Neuron (in vitro differentiated cells): Measurements from ENCODE around the gene SIGLEC1.

ENCODE experiments used
- H2AFZ ChIP-seq: one replicate; pipeline ENCODE4 v1.6.1; 2013; ENCODE audit warnings: low read depth, mild to moderate bottlenecking, inconsistent platforms, low read length, moderate library complexity
- H3K27me3 ChIP-seq: one replicate; pipeline ENCODE4 v1.6.1; 2013; ENCODE audit warnings: low read length; ENCODE audit not compliant: insufficient read depth
- H3K36me3 ChIP-seq: one replicate; pipeline ENCODE4 v1.6.1; 2013; ENCODE audit warnings: low read length; ENCODE audit not compliant: insufficient read depth
- H3K4me1 ChIP-seq: one replicate; pipeline ENCODE4 v1.6.1; 2013; ENCODE audit warnings: low read length; ENCODE audit not compliant: insufficient read depth
- H3K4me3 ChIP-seq: 2 replicates; pipeline ENCODE4 v1.5.1; 2013; ENCODE audit warnings: mild to moderate bottlenecking, low read length, moderate library complexity
- H3K9me3 ChIP-seq: one replicate; pipeline ENCODE4 v1.6.1; 2013; ENCODE audit warnings: low read length

Gene SIGLEC1

GRCh38 chr20:3729378-3729777, 17.0 kb upstream of the SIGLEC1 start:
- H2AFZ ChIP-seq, result no peak overlapping the region
- H3K27me3 ChIP-seq, result peaks cover 16% of the 10 kb centered on the region
- H3K4me3 ChIP-seq, result no peak overlapping the region
- no peaks in the 10 kb centered on the region for H3K9me3 ChIP-seq
- H3K4me1 ChIP-seq, result peaks cover 4% of the 10 kb centered on the region
- no peaks in the 10 kb centered on the region for H3K36me3 ChIP-seq

- Histone ChIP-seq H3K27me3 (peaks cover 16% of the 10 kb centered on the region), H3K4me3 (no peak overlapping the region), H3K36me3 (no peaks in the 10 kb centered on the region), H3K9me3 (no peaks in the 10 kb centered on the region), H3K4me1 (peaks cover 4% of the 10 kb centered on the region), H2AFZ (no peak overlapping the region)
Observed at GRCh38 chr20:3728876-3729275, 16.5 kb upstream of the SIGLEC1 start.

GRCh38 chr20:3728354-3728753, 16.0 kb upstream of the SIGLEC1 start:
- Histone ChIP-seq H3K27me3 (peaks cover 14% of the 10 kb centered on the region), H3K4me1 (peaks cover 4% of the 10 kb centered on the region), H3K36me3 (no peaks in the 10 kb centered on the region), H3K9me3 (no peaks in the 10 kb centered on the region), H3K4me3 (no peak overlapping the region), H2AFZ (no peak overlapping the region)

GRCh38 chr20:3727401-3728021, 15.1 kb upstream of the SIGLEC1 start:
- H2AFZ ChIP-seq, result no peak overlapping the region
- peaks cover 12% of the 10 kb centered on the region for H3K27me3 ChIP-seq
- H3K4me3 ChIP-seq, result no peak overlapping the region
- H3K9me3 ChIP-seq, result no peaks in the 10 kb centered on the region
- H3K4me1 ChIP-seq, result peaks cover 4% of the 10 kb centered on the region
- no peaks in the 10 kb centered on the region for H3K36me3 ChIP-seq

DNA sequence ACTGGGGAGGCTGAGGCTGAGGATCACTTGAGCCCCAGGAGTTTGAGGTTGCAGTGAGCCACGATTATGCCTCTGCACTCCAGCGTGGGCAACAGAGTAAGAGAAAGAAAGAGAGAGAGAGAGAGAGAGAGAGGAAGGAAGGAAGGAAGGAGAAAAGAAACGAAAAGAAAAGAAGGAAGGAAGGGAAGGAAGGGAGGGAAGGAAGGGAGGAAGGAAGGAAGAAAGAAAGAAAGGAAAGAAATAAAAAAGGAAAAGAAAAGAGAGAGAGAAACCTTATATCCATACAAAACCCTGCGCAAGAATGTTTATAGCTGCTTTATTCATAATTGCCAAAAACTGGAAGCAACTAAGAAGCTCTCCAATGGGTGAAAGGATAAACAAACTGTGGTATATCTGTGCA, 12.0 kb upstream of the SIGLEC1 start:
- Histone ChIP-seq H3K4me3 (no peak overlapping the region), H2AFZ (no peak overlapping the region)

GRCh38 chr20:3723284-3723683, 10.9 kb upstream of the SIGLEC1 start:
- H3K36me3 ChIP-seq, result no peaks in the 10 kb centered on the region
- no peaks in the 10 kb centered on the region for H3K27me3 ChIP-seq
- no peaks in the 10 kb centered on the region for H3K9me3 ChIP-seq
- H2AFZ ChIP-seq, result no peak overlapping the region
- no peak overlapping the region for H3K4me3 ChIP-seq
- H3K4me1 ChIP-seq, result no peaks in the 10 kb centered on the region

More for the DNA sequence above, 12.0 kb upstream of the SIGLEC1 start:
- no peaks in the 10 kb centered on the region for H3K9me3 ChIP-seq
- no peaks in the 10 kb centered on the region for H3K36me3 ChIP-seq
- peaks cover 6% of the 10 kb centered on the region for H3K27me3 ChIP-seq
- H3K4me1 ChIP-seq, result no peaks in the 10 kb centered on the region

DNA sequence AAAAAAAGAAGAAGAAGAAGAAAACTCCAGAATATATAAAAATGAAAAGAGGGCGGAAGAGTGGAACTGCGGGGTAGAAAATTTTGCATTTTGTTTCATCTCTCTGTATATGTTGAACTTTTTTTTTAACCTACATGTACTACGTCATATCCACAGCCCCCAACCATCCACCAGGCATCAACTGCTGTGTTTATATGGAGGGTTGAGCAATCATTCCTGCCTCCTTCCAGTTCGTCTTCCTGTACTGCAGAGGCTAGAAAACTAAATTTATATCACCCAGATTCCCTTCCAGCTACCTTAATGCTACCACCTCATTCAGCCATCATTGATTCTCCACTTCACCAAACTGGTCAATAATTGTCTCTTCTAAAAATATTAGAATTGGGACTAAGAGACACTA, 9.5 kb upstream of the SIGLEC1 start:
- Histone ChIP-seq H3K36me3 (no peaks in the 10 kb centered on the region), H2AFZ (no peak overlapping the region), H3K4me1 (no peaks in the 10 kb centered on the region), H3K9me3 (no peaks in the 10 kb centered on the region), H3K4me3 (no peak overlapping the region), H3K27me3 (no peaks in the 10 kb centered on the region)

GRCh38 chr20:3720626-3721025, 8.2 kb upstream of the SIGLEC1 start:
- no peaks in the 10 kb centered on the region for H3K27me3 ChIP-seq
- H3K36me3 ChIP-seq, result no peaks in the 10 kb centered on the region
- no peaks in the 10 kb centered on the region for H3K4me1 ChIP-seq
- H3K9me3 ChIP-seq, result no peaks in the 10 kb centered on the region
- no peak overlapping the region for H3K4me3 ChIP-seq
- H2AFZ ChIP-seq, result no peak overlapping the region

DNA sequence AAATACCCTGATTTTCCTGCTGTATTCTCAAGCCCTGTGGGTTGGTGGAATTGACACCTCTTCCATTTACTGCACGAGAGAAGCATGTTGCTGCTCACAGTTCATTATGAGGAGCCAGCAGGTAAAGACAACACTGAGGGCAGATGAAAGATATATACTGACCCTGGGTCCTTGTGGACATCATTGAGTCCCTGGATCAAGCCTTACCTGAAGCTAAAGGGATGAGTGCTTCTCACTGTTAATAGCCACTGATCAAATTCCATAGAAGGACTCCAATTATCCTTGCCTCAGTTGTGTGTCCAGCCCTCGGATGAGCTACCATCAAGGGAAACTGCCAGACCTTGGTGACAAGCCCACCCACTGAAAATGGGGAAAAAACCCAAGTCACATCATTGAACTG, 7.7 kb upstream of the SIGLEC1 start:
- H3K9me3 ChIP-seq, result no peaks in the 10 kb centered on the region
- no peaks in the 10 kb centered on the region for H3K4me1 ChIP-seq
- no peak overlapping the region for H3K4me3 ChIP-seq
- H3K27me3 ChIP-seq, result no peaks in the 10 kb centered on the region
- H2AFZ ChIP-seq, result no peak overlapping the region
- H3K36me3 ChIP-seq, result no peaks in the 10 kb centered on the region

- Histone ChIP-seq H3K9me3 (no peaks in the 10 kb centered on the region), H3K27me3 (no peaks in the 10 kb centered on the region), H3K4me3 (no peak overlapping the region)
Observed at GRCh38 chr20:3719046-3719445, 6.6 kb upstream of the SIGLEC1 start.

GRCh38 chr20:3716195-3716834, 3.9 kb upstream of the SIGLEC1 start:
- Histone ChIP-seq H3K27me3 (no peaks in the 10 kb centered on the region), H2AFZ (no peak overlapping the region), H3K36me3 (no peaks in the 10 kb centered on the region), H3K4me1 (no peaks in the 10 kb centered on the region), H3K9me3 (no peaks in the 10 kb centered on the region), H3K4me3 (no peak overlapping the region)

More at GRCh38 chr20:3719046-3719445, 6.6 kb upstream of the SIGLEC1 start:
- Histone ChIP-seq H3K4me1 (no peaks in the 10 kb centered on the region), H3K36me3 (no peaks in the 10 kb centered on the region), H2AFZ (no peak overlapping the region)

GRCh38 chr20:3714092-3714491, 1.7 kb upstream of the SIGLEC1 start:
- Histone ChIP-seq H3K4me3 (no peak overlapping the region), H3K9me3 (no peaks in the 10 kb centered on the region), H3K4me1 (no peaks in the 10 kb centered on the region), H3K36me3 (no peaks in the 10 kb centered on the region), H3K27me3 (no peaks in the 10 kb centered on the region), H2AFZ (no peak overlapping the region)

- Histone ChIP-seq H3K4me1 (no peaks in the 10 kb centered on the region), H2AFZ (no peak overlapping the region), H3K27me3 (peaks cover 3% of the 10 kb centered on the region), H3K36me3 (no peaks in the 10 kb centered on the region), H3K4me3 (no peak overlapping the region), H3K9me3 (no peaks in the 10 kb centered on the region)
Observed at GRCh38 chr20:3711484-3711941, 887 bp downstream of the SIGLEC1 start.
